Endothelial cell of umbilical vein (primary cell): Measurements from ENCODE around the gene DYNC2H1. TPM values are rescaled to one million over a fixed set of nuclear protein-coding genes. Genes with fewer than 3 reads are reported as not detected.

Experiments
- BruUV-seq: library from RNA; stranded (reverse); fragments of 400-500 nt; replicated peaks from 2 replicates; lab custom pipeline; 2021; lab: Mats Ljungman, UMichigan
- CTCF ChIA-PET: fragments of 300-600, 350-600 bp; sonication (Branson Sonifier 250); formaldehyde crosslinking; loops from one replicate; lab custom pipeline; 2021; ENCODE audit warnings: antibody characterized with exemption, inconsistent platforms; lab: Charles Lee
- POLR2A ChIA-PET: fragments of 300-600, 350-600 bp; sonication (Branson Sonifier 250); formaldehyde crosslinking; loops from one replicate; lab custom pipeline; 2021; ENCODE audit warnings: antibody characterized with exemption, inconsistent platforms; lab: Charles Lee
- DNase-seq: peaks from one replicate; pipeline ENCODE4 v3.0.0-alpha.2; 2011; ENCODE audit warnings: low read depth, low spot score
- FAIRE-seq: peaks from 2 replicates; lab custom pipeline; 2011; peaks lifted over from hg19 to GRCh38; lab: Jason Lieb, UNC
- H2AFZ ChIP-seq: 2 replicates; pipeline ENCODE4 v1.6.0; 2012; ENCODE audit warnings: low read depth, low read length, control low read depth, inconsistent platforms
- H3K27ac ChIP-seq: 2 replicates; pipeline ENCODE4 v1.5.1; 2011; ENCODE audit warnings: low read depth, mild to moderate bottlenecking, control low read depth, low read length, moderate library complexity; ENCODE audit not compliant: insufficient read depth
- H3K27me3 ChIP-seq, 2 experiments: 2 replicates each; pipeline versions ENCODE4 v1.6.0 to v1.6.1; 2011; ENCODE audit warnings: low read length in 2 of 2, mixed read lengths in 1 of 2; ENCODE audit not compliant: control insufficient read depth in 2 of 2, insufficient read depth in 2 of 2
- H3K36me3 ChIP-seq, 2 experiments: 2 replicates in 1 of 2; 3 replicates in 1 of 2; pipeline ENCODE4 v1.5.1; 2011; ENCODE audit warnings: low read length in 2 of 2, mild to moderate bottlenecking in 1 of 2, moderate library complexity in 1 of 2; ENCODE audit not compliant: control insufficient read depth in 2 of 2, insufficient read depth in 2 of 2; ENCODE audit errors: extremely low read depth in 1 of 2
- H3K4me1 ChIP-seq: 3 replicates; pipeline ENCODE4 v1.5.1; 2011; ENCODE audit warnings: mild to moderate bottlenecking, low read length; ENCODE audit not compliant: control insufficient read depth, insufficient read depth; ENCODE audit errors: extremely low read depth
- H3K4me2 ChIP-seq: 2 replicates; pipeline ENCODE4 v1.6.1; 2011; ENCODE audit warnings: low read length, control low read depth, mixed read lengths; ENCODE audit not compliant: insufficient read depth
- H3K4me3 ChIP-seq, 3 experiments: fragments of 200-600 bp in 1 of 3; sonication (generic), shearing (Covaris generic) in 1 of 3; replicated peaks in 1 of 3; 2 replicates each; pipeline ENCODE4 v1.5.1; 2011 to 2016; ENCODE audit warnings: control low read depth in 3 of 3, low read length in 3 of 3, mild to moderate bottlenecking in 2 of 3, inconsistent platforms in 1 of 3, low read depth in 1 of 3, moderate library complexity in 1 of 3; ENCODE audit not compliant: insufficient read depth in 1 of 3
- H3K79me2 ChIP-seq: 2 replicates; pipeline ENCODE4 v1.6.0; 2012; ENCODE audit warnings: low read length, inconsistent platforms; ENCODE audit not compliant: control insufficient read depth, insufficient read depth
- H3K9ac ChIP-seq: replicated peaks from 2 replicates; pipeline ENCODE3; 2011; ENCODE audit warnings: low read length, control low read depth; ENCODE audit not compliant: insufficient read depth; ENCODE audit errors: extremely low read depth
- H3K9me1 ChIP-seq: replicated peaks from 3 replicates; pipeline ENCODE4 v1.6.0; 2011; ENCODE audit warnings: mild to moderate bottlenecking, low read length; ENCODE audit not compliant: control insufficient read depth, insufficient read depth; ENCODE audit errors: extremely low read depth
- H3K9me3 ChIP-seq: replicated peaks from 2 replicates; pipeline ENCODE4 v1.5.1; 2012; ENCODE audit warnings: low read length, inconsistent platforms; ENCODE audit not compliant: control insufficient read depth, insufficient read depth
- H4K20me1 ChIP-seq: replicated peaks from 2 replicates; pipeline ENCODE3; 2011; ENCODE audit warnings: mild to moderate bottlenecking, low read length; ENCODE audit not compliant: control insufficient read depth, insufficient read depth; ENCODE audit errors: extremely low read depth
- CTCF ChIP-seq, 2 donors: IDR thresholded peaks; 1 replicate in 1 of 2; 2 replicates in 1 of 2; pipeline ENCODE4 v1.5.1; 2011; ENCODE audit warnings: low read length in 2 of 2, mild to moderate bottlenecking in 2 of 2, moderate library complexity in 2 of 2, control low read depth in 1 of 2, inconsistent platforms in 1 of 2, low read depth in 1 of 2; ENCODE audit not compliant: insufficient read depth in 1 of 2; ENCODE audit errors: extremely low read depth in 1 of 2
- EZH2 ChIP-seq: IDR thresholded peaks from 2 replicates; pipeline ENCODE4 v1.6.1; 2012; ENCODE audit warnings: borderline replicate concordance, low read depth, mild to moderate bottlenecking, moderate library complexity, low read length, inconsistent platforms; ENCODE audit not compliant: severe bottlenecking
- FOS ChIP-seq: IDR thresholded peaks from 2 replicates; pipeline ENCODE4 v1.6.1; 2011; ENCODE audit warnings: mild to moderate bottlenecking, low read length, moderate library complexity, borderline replicate concordance; ENCODE audit not compliant: insufficient read depth
- GATA2 ChIP-seq: IDR thresholded peaks from 2 replicates; pipeline ENCODE4 v1.7.0; 2011; ENCODE audit warnings: low read depth, mild to moderate bottlenecking, moderate library complexity, mixed read lengths, low read length; ENCODE audit not compliant: insufficient read length, insufficient read depth
- JUN ChIP-seq: IDR thresholded peaks from 2 replicates; pipeline ENCODE4 v1.6.1; 2011; ENCODE audit warnings: borderline replicate concordance, low read depth; ENCODE audit not compliant: insufficient read length, insufficient read depth
- MAX ChIP-seq: IDR thresholded peaks from 2 replicates; pipeline ENCODE4 v1.6.1; 2011; ENCODE audit not compliant: insufficient read depth, insufficient read length
- MYC ChIP-seq: IDR thresholded peaks from one replicate; pipeline ENCODE4 v1.6.1; 2011; ENCODE audit warnings: mild to moderate bottlenecking, low read depth, low read length
- POLR2A ChIP-seq: IDR thresholded peaks from 2 replicates; pipeline ENCODE4 v1.6.1; 2012; ENCODE audit warnings: low read depth, mild to moderate bottlenecking, control low read depth, low read length
- POLR2AphosphoS5 ChIP-seq: IDR thresholded peaks from 2 replicates; pipeline ENCODE4 v1.6.1; 2012; ENCODE audit warnings: low read depth, mild to moderate bottlenecking, control low read depth, low read length, moderate library complexity; ENCODE audit not compliant: insufficient read depth
- dilution Hi-C: fragments of 300-500 bp; cut with MboI; formaldehyde crosslinking; loops from one replicate; pipeline ENCODE4 v1.15.0; 2019; ENCODE audit warnings: low sequenced_read_pairs; ENCODE audit not compliant: extremely low pct_ligation_motif_present
- intact Hi-C: fragments of 100-400 bp; cut with micrococcal nuclease; formaldehyde crosslinking; loops from one replicate; pipeline ENCODE4 v1.10.0; 2022
- polyA plus RNA-seq, 4 experiments: library from polyadenylated mRNA; depleted of rRNA in 3 of 4; stranded (reverse) in 3 of 4; unstranded in 1 of 4; fragments of >200 nt; gene quantifications; 2 replicates each; pipeline versions ENCODE4 v1.2.1 to v1.2.3, GENCODE V29; 2011 to 2012; ENCODE audit warnings: missing spikeins in 1 of 4
- total RNA-seq: library from RNA; stranded (reverse); gene quantifications from 2 replicates; pipeline ENCODE4 v1.2.3, GENCODE V29; 2021

DYNC2H1 gene
- total and polyA plus RNA-seq, 2 donors (not counting 3 experiments of a cell fraction or from before 2014, with no cell fraction given), result 1.9 to 4.2 TPM

- DNase-seq, result no peak
- Histone ChIP-seq H2AFZ (no peak overlapping the region), H3K27ac (no peak overlapping the region), H3K4me1 (peaks cover 2% of the 10 kb centered on the region), H3K9me3 (no peaks in the 10 kb centered on the region), H3K9me1 (no peaks in the 10 kb centered on the region), H4K20me1 (no peaks in the 10 kb centered on the region), H3K36me3 (no peaks in the 10 kb centered on the region), H3K9ac (no peak overlapping the region), H3K79me2 (no peaks in the 10 kb centered on the region), H3K4me2 (no peak overlapping the region), H3K27me3 (no peaks in the 10 kb centered on the region), H3K4me3 (no peak overlapping the region)
- no peak for TF ChIP-seq JUN
- no peak for TF ChIP-seq GATA2
- TF ChIP-seq EZH2, result no peak
- TF ChIP-seq FOS, result no peak
- TF ChIP-seq POLR2AphosphoS5, result no peak
- TF ChIP-seq POLR2A, result no peak
- no peak for TF ChIP-seq CTCF (IDR thresholded peaks at IDR 0.05; ENCODE audit: extremely low read depth in 1 of 2, insufficient read depth in 1 of 2, low read depth in 1 of 2, low read length in 2 of 2)
- TF ChIP-seq MYC, result no peak
- no peak for TF ChIP-seq MAX
- BruUV-seq, result no TSS peak
- FAIRE-seq, result no peak
- ChIA-PET CTCF (interaction anchor here (1.1 kb wide), 1 partner anchor 343 kb away, joined by 3 read pairs; no protein-coding TSS in a partner anchor), POLR2A (no interaction called here)
- dilution Hi-C loops, result no loop called here
- intact Hi-C loops, result loop anchor here (5.0 kb wide), 1 partner anchor 93 kb away; no protein-coding TSS in a partner anchor
Observed at GRCh38 chr11:103339485-103339857, 230.2 kb downstream of the DYNC2H1 start.
